ENCODE data around the gene TMEM176A.

Gene TMEM176A

GRCh38 chr7:150849204-150849775, 48.7 kb downstream of the TMEM176A start:
- no peak for DNase-seq

DNA sequence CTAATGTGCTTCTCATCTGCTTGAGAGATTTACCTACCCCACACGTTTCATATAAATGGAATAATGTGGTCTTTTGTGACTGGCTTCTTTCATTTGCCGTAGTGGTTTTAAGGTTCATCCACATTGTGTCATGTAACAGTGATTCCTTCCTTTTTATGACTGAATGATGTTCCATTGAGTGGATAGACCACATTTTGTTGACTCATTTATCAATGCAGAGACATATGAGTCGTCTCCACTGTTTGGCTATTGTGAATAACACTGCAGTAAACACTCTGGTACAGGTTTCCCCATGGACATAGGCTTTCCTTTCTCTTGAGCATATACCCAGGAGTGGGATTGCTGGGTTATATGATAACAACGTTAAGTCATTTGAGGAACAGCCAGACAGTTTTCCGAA, 49.7 kb downstream of the TMEM176A start:
- DNase-seq, result no peak

- no peak for DNase-seq
These were observed 51.2 kb downstream of the TMEM176A start for GRCh38 chr7:150851492-150852370.

GRCh38 chr7:150852371-150852905, 51.9 kb downstream of the TMEM176A start, which contains the start of gene AOC1:
TSS of gene AOC1 (plus strand) at chr7:150852517. CDS start at chr7:150856471, 3,954 bp downstream.
- no peak for DNase-seq

- DNase-seq, result no peak
These were observed 53.8 kb downstream of the TMEM176A start for GRCh38 chr7:150854066-150855000.
